T-helper 9 cell (primary cell): Measurements from ENCODE around the gene ACOXL.
"Not testable (repeated sequence)": the region's sequence is repeated elsewhere in the genome, so short reads cannot be mapped to it uniquely, and the experiment has no call there.

Experiments used
- DNase-seq: peaks from one replicate; pipeline ENCODE4 v3.0.0-alpha.2; 2020
- total RNA-seq, 2 donors: gene quantifications; one replicate each; lab custom pipeline; 2026; lab: John Stamatoyannopoulos, UW

The ACOXL gene
- total RNA-seq, result 0 to 0.21 reads per million in 2 donors

DNA sequence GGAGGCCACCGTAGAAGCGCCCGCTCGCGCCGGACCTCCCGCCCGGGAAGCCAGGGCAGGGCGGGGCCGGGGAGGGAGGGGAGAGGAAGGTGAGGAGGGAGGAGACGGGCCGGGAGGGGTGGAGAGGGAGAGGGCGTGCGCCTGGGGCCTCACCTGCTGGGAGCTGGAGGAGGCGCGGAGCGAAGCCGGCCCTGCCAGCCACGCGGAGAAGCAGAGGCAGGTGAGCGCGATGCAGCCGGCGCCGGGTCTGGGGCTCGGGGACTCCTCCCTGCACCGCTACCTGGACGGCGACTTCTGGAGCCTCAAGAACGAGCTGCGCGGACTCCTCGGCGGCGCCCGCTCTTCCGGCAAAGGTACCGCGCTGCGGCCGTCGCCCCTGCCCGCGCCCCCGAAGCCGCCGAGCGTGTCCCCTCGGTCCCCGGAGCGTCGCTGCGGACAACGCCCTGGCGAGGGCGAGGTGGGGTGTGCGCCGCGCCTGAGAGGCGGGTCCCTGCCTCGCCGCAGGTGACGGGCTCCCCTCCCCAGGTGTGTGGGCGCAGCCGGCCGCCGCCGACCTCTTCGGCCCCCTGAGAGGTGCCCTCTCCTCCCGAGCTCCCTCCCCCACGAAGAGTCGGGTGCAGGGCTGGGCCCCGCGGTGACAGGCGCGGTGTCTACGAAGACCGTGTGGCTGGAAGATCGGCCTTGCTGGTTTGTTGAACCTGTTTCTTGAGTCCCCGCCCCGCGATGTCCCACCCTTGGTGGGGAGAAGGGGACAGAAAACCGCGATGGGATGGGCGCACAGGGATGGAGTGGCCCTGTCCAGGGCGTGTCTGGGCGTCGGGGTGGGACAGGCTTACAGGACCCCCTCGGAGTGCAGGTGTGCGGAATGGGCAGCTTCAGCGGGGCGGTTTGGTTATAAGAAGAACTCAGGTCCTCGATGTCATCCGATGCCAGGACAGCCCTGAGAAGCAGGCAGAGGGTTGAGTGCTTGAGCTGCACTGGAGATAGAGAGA lies at the start of gene ACOXL:
Gene ACOXL, plus strand, starts transcription at position 152 of the 992 bp plus-strand sequence. CDS start 35,817 bp downstream, outside the sequence.
- peak; percentile 3 for DNase-seq

- no peak for DNase-seq
These were observed 49.5 kb upstream of the ACOXL start for GRCh38 chr2:110682872-110683271.

DNA sequence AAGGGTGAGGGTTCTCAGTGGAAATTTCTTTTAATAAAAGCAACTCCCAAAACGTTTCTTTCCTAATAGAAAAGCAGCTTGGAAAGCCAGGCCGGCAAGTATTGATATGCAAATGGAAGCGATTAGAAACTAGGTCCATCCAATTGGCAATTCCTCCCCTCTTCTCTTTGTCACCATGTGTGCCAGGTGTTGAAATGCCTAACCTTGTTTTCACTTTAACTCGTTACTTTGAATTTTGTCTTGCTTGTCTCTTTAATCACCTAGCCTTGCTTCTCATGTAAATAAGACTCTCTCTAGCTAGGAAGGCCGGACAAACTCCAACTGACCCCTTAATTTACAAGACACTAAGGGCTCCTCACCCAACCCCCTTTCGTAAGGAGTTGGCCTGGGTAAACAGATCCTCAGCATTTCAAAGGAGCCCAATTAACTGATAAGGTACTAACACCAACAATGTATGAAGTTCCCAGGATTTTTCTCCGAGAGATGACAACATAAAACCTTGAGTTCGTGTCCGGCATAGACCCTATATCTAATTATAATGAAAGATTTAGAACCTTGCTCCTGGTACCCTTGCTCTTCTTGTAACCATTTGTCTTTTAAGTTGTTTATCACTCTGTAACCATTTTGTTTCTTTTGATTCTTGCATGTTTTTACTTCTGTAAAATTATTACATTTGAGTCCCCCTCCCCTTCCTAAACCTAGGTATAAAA lies 44.4 kb upstream of the ACOXL start:
- DNase-seq, result not testable (repeated sequence)

DNA sequence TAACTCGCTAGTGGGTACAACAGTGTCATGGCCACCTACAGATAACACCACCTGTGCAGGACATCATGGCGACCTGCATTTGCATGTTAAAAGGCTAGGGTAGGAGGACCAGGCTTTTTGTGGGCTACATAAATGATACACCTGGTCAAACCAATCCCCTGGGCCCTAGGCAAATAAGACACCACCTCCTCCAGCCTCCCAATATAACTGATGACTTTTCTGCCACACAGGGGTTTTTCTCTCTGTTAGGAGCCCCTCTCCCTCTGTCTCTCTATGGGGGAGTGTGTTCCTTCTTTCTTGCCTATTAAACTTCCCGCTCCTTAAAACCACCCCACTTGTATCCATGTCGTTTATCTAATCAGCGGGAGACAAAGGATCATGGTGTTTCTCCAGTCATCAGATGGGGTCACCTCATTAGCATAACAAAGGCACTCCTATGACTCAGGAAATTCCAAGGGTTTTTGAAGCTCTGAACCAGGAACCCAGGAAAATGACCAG lies 43.7 kb upstream of the ACOXL start:
- DNase-seq, result no peak

DNA sequence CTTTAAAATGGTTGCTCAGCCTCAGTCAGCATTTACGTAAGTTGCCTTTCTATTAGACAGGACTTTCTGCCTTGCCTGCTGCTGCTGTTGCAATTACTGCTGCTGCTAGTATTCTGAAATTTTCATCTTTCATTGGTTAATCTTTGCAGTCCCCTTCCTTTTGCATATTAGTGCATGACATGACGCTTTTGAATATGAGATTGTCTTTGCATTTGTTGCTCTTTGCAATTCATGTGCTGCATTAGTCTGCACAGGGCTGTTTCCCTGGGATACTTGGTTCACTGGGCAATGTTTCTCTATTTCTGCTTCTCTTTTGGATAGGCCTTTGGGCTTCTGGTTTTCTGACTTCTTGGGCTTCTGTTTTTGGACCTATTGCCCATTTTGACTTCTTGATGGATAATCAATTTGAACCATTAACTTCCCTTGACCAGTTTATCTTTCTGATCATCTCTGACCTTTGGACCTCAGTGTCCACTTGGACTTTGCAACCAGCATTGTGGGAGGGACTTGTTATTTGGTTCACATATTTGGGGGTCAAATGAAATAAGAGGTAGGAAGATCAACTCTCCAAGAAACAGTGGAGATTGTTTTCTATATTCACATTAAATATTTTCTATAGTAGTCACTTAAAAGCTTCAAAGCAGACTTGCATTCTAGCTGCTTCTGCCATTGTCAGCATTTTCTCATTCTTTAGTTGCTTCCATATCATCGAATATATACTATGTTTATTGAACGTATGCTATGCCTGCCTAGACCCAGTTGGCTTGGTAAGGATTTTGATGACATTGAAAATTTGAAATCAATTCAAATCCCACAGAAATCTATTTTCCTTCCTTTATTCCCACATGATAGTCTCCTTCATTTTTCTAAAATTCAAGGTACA lies 42.0 kb upstream of the ACOXL start:
- DNase-seq, result no peak

- DNase-seq, result no peak
These were observed 40.6 kb upstream of the ACOXL start for GRCh38 chr2:110691612-110692258.

DNA sequence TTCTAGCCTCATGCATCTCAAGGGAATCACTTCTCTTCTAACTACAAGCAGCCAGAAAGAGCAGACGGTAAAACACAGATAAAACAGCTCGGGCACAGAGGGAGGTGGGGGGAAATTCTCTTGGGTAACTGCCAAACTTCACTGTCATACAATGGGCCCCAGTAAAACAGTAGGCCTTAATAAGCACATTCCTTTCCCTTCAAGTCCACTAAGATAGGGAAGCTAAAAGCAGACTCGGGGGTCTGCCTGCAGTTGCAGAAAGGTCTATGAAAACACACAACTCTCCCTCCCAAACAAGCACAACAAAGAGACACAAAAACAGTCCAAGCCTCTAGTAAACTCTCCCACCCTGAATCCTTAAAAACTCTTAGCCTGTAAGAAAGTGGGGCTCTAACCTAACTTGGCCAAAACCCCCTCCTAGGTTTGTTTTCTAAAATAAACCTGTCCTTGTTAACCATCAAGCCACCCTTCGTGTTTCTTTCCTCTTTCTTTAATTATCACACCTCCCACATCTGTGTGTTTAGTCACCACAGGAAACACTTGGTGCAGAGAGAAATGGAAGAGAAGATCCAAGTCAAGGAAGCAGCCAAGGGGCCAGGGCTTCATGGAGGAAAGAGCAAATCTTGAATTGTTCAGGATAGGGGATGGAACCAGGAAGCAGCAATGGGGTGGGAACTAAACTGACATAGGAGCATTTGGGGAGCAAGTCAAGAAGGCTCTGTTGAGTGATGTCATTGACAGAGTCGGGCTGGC lies 37.1 kb upstream of the ACOXL start:
- DNase-seq, result not testable (repeated sequence)

DNA sequence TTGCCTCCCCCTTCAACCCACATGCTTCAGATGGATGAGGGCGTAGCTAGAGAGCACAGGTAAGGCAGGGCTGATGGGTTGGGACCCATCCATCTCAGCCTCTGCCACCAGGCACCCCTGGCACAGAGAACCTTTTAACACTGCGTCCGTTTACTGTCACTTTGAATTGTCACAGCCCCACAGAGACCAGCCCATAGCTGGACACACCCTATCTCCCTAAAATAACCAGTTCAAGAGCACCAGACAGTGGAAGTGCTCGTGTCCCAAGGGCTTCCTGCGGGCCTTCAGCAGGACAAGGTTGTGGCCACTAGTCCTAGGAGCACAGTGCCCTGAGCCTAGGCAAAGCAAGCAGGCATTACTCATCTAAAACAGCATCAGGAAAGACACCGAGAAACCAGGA lies 34.1 kb upstream of the ACOXL start:
- not testable (repeated sequence) for DNase-seq

GRCh38 chr2:110702514-110703380 lies 29.6 kb upstream of the ACOXL start:
- no peak for DNase-seq

DNA sequence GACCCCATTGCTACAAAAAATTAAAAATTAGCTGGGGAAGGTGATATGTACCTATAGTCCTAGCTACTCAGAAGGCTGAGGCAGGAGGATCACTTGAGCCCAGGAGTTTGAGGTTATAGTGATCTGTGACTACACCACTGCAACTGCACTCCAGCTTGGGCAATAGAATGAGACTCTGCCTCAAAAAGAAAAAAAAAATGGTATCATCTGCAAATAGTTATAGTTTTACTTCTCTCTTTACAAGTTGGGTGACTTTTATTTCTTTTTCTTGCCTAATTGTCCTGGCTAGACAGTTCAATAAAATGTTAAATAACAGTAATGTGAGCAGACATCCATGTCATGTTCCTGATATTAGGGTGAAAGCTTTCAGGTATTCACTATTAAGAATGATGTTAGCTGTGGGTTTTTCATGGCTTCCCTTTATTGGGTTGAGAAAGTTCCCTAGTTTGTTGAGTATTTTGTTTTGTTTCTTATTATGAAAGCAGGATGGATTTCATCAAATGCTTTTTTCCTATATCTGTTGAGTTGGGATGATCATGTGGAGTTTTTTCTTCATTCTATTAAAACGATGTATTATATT lies 24.9 kb upstream of the ACOXL start:
- DNase-seq, result no peak

- DNase-seq, result no peak
These were observed 23.9 kb upstream of the ACOXL start for GRCh38 chr2:110708455-110708854.

GRCh38 chr2:110712737-110713136 lies 19.6 kb upstream of the ACOXL start:
- DNase-seq, result no peak

DNA sequence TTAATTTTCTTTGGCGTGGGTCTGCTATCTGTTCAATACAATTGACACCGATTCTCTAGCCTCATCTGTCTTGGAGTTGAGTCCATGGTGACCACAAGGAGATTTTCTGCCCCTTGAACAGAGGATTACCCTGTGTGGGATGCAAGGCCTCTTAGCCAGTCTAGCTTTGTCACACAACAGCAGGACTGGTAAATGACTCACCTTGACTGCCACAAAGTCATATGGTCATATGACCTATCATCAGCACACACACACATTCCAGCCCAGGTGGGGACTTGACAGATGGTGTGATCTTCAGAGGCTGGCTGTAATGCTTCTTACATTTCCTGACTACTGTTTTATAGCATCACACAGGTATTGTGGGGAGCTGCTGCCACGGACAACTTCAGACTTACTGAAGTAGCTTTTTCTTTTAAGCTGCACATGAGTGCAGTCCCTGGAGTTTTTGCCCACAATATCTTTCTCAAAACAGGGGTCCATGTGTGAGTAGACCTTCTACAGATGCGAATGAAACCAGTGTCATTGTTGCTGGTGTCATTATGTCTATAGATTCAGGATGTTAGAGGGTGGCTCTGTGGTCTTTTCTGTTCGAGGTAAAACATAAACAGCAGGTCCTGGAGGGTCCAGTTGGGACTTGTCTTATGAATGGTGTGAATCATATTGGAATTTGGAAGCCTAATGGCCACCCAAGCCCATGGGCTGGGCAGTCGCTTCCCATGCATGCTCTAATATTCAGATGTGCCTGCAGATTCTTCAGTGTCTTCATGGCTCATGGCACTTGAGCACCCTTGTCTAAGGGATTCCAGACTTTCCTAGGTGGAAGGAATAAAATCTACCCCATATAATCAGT lies 18.6 kb upstream of the ACOXL start:
- DNase-seq, result no peak

DNA sequence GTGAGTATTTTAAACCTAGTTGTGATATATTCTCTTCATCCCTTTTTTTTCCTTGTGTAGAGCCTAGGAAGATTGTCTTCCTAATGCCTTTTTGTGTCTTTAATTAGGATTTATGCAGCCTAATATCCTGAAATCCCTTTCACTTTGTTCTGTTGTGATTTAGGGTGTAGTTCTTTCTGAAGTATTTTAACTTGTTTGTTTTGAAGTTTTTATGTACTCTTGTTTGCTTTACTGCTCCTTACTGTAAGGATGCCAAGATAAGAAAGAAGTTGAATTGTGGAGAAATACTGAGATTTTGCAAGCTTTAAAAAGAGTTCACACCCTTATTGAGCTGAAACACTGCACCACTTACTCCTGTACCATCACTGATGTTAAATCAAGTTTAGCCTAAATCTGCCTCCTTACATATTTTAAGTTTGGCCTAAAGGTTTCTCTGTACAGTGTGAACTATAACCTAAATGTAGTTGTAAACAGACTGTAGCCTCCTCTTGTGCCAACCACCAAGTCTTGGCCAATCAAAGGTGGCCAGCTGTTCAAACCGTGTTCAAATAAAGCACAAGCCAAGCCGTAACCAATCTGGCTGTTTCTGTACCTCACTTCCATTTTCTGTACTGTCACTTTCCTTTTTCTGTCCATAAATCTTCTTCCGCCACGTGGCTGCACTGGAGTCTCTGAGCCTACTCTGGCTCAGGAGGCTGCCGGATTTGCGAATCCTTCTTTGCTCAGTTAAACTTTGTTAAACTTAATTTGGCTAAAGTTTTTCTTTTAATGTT lies 17.7 kb upstream of the ACOXL start:
- DNase-seq, result no peak

DNA sequence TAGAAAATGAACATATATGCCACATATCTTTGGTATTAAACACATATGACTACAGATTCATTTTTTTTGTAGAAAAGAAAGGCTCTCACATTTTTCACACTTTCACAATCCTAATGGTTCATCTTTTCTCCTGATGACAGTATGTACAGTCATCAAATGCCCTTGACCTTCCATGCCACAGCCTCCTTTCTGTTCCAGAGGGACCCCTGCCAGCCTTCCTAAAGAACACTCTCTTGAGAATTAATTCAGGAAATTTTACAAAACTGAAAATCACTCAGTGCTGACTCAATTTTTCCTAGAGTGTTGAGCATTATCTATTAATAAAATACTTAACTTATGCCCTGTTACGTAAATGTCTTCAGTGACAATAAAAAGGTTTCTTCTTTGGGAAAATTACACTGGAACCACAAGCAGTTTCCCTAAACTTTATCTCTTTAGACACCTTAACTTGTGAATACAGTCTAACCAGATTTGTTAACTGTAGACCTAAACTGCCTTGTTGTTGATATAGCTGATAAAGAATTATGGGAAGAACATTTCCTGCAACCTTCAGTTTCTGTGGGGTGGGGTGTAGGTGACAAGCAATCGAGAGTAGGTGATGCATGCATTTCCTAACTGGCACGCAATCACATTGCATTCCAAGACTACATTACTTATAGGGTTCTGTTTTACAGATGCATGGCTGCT lies 15.3 kb upstream of the ACOXL start:
- no peak for DNase-seq

- DNase-seq, result no peak
These were observed 14.6 kb upstream of the ACOXL start for GRCh38 chr2:110717734-110718133.

GRCh38 chr2:110718382-110718781 lies 14.0 kb upstream of the ACOXL start:
- no peak for DNase-seq
